H9 (cell line): ENCODE results near the gene KRTAP9-8. TPM values are rescaled to one million over a fixed set of nuclear protein-coding genes. Genes with fewer than 3 reads are reported as not detected.

Source experiments
- DNase-seq: peaks from one replicate; pipeline ENCODE4 v3.0.0-alpha.2; 2017
- H2AFZ ChIP-seq: one replicate; pipeline ENCODE4 v1.6.1; 2013; ENCODE audit warnings: mild to moderate bottlenecking, low read length, control low read depth, moderate library complexity
- H2AK5ac ChIP-seq: 2 replicates; pipeline ENCODE4 v1.6.1; 2013; ENCODE audit warnings: low read length, control low read depth, mixed read lengths; ENCODE audit not compliant: insufficient read length
- H2BK120ac ChIP-seq: one replicate; pipeline ENCODE4 v1.6.1; 2013; ENCODE audit warnings: low read depth, mild to moderate bottlenecking, low read length, control low read depth, inconsistent platforms; ENCODE audit not compliant: poor library complexity, severe bottlenecking
- H2BK12ac ChIP-seq: 2 replicates; pipeline ENCODE4 v1.6.1; 2013; ENCODE audit warnings: low read length, control low read depth, mixed read lengths, low read depth; ENCODE audit not compliant: insufficient read length
- H2BK15ac ChIP-seq: 2 replicates; pipeline ENCODE4 v1.6.1; 2013; ENCODE audit warnings: low read depth, low read length, control low read depth
- H2BK20ac ChIP-seq: one replicate; pipeline ENCODE4 v1.6.1; 2013; ENCODE audit warnings: low read depth, mild to moderate bottlenecking, low read length, control low read depth, inconsistent platforms; ENCODE audit not compliant: poor library complexity, severe bottlenecking
- H2BK5ac ChIP-seq: 2 replicates; pipeline ENCODE4 v1.6.1; 2013; ENCODE audit warnings: low read length, control low read depth, mixed read lengths; ENCODE audit not compliant: insufficient read length
- H3K14ac ChIP-seq: 2 replicates; pipeline ENCODE4 v1.6.1; 2013; ENCODE audit warnings: low read length, control low read depth; ENCODE audit not compliant: insufficient read depth
- H3K18ac ChIP-seq: 2 replicates; pipeline ENCODE4 v1.6.1; 2013; ENCODE audit warnings: low read depth, mild to moderate bottlenecking, mixed read lengths, low read length, control low read depth; ENCODE audit not compliant: insufficient read length
- H3K23ac ChIP-seq: 2 replicates; pipeline ENCODE4 v1.6.1; 2013; ENCODE audit warnings: low read length, control low read depth, mixed read lengths, low read depth; ENCODE audit not compliant: insufficient read length
- H3K23me2 ChIP-seq: 2 replicates; pipeline ENCODE4 v1.6.1; 2013; ENCODE audit warnings: low read depth, mild to moderate bottlenecking, mixed read lengths, low read length, control low read depth; ENCODE audit not compliant: insufficient read length, poor library complexity, severe bottlenecking
- H3K27ac ChIP-seq: 2 replicates; pipeline ENCODE4 v1.5.1; 2013; ENCODE audit warnings: low read length, control low read depth, mixed read lengths, low read depth; ENCODE audit not compliant: insufficient read length
- H3K27me3 ChIP-seq: 2 replicates; pipeline ENCODE4 v1.6.1; 2013; ENCODE audit warnings: low read length, control low read depth, inconsistent platforms; ENCODE audit not compliant: insufficient read depth
- H3K4ac ChIP-seq: 2 replicates; pipeline ENCODE4 v1.6.1; 2013; ENCODE audit warnings: low read depth, mild to moderate bottlenecking, control low read depth, inconsistent platforms, low read length, moderate library complexity
- H3K4me1 ChIP-seq: 2 replicates; pipeline ENCODE4 v1.6.1; 2013; ENCODE audit warnings: low read length, control low read depth, inconsistent platforms; ENCODE audit not compliant: insufficient read depth
- H3K4me2 ChIP-seq: 2 replicates; pipeline ENCODE4 v1.6.1; 2013; ENCODE audit warnings: low read length, control low read depth, mixed read lengths; ENCODE audit not compliant: insufficient read length, insufficient read depth
- H3K56ac ChIP-seq: 2 replicates; pipeline ENCODE4 v1.6.1; 2013; ENCODE audit warnings: low read depth, mild to moderate bottlenecking, mixed read lengths, low read length, control low read depth; ENCODE audit not compliant: insufficient read length
- H3K79me1 ChIP-seq: 2 replicates; pipeline ENCODE4 v1.6.1; 2013; ENCODE audit warnings: low read depth, mild to moderate bottlenecking, moderate library complexity, low read length, control low read depth, inconsistent platforms; ENCODE audit not compliant: insufficient read depth, poor library complexity, severe bottlenecking
- H3K79me2 ChIP-seq: 2 replicates; pipeline ENCODE4 v1.6.1; 2013; ENCODE audit warnings: low read length, control low read depth, inconsistent platforms; ENCODE audit not compliant: insufficient read depth
- H3K9ac ChIP-seq: 2 replicates; pipeline ENCODE4 v1.6.1; 2013; ENCODE audit warnings: low read length, control low read depth, mixed read lengths; ENCODE audit not compliant: insufficient read length; ENCODE audit errors: extremely low read depth
- H3K9me3 ChIP-seq: one replicate; pipeline ENCODE4 v1.6.1; 2013; ENCODE audit warnings: low read depth, low read length, inconsistent platforms; ENCODE audit not compliant: control insufficient read depth
- H3T11ph ChIP-seq: one replicate; pipeline ENCODE4 v1.6.1; 2013; ENCODE audit warnings: mild to moderate bottlenecking, low read length, control low read depth, inconsistent platforms
- H4K20me1 ChIP-seq: one replicate; pipeline ENCODE4 v1.6.1; 2013; ENCODE audit not compliant: control insufficient read depth, insufficient read length, insufficient read depth
- H4K5ac ChIP-seq: 2 replicates; pipeline ENCODE4 v1.6.1; 2013; ENCODE audit warnings: low read depth, mild to moderate bottlenecking, mixed read lengths, low read length, control low read depth; ENCODE audit not compliant: insufficient read length
- H4K8ac ChIP-seq: replicated peaks from 2 replicates; pipeline ENCODE4 v1.6.1; 2013; ENCODE audit warnings: low read length, control low read depth, mixed read lengths, low read depth; ENCODE audit not compliant: insufficient read length
- H4K91ac ChIP-seq: 2 replicates; pipeline ENCODE4 v1.6.1; 2013; ENCODE audit warnings: low read depth, mild to moderate bottlenecking, moderate library complexity, mixed read lengths, low read length, control low read depth; ENCODE audit not compliant: insufficient read length
- H3K27ac Mint-ChIP-seq, 3 experiments: 2 replicates in 2 of 3; 3 replicates in 1 of 3; pipeline ENCODE4 v1.8.0; 2020 to 2021; ENCODE audit warnings: mixed read lengths in 3 of 3, mild to moderate bottlenecking in 1 of 3, moderate library complexity in 1 of 3
- H3K27me3 Mint-ChIP-seq: 2 replicates; pipeline ENCODE4 v1.8.0; 2021; ENCODE audit warnings: low read depth, mild to moderate bottlenecking, moderate library complexity, mixed read lengths
- H3K36me3 Mint-ChIP-seq, 3 experiments: 2 replicates in 2 of 3; 3 replicates in 1 of 3; pipeline ENCODE4 v1.8.0; 2020 to 2021; ENCODE audit warnings: low read depth in 3 of 3, mixed read lengths in 3 of 3; ENCODE audit not compliant: insufficient read depth in 1 of 3
- H3K4me1 Mint-ChIP-seq, 2 experiments: 2 replicates each; pipeline ENCODE4 v1.8.0; 2020; ENCODE audit warnings: mixed read lengths in 2 of 2
- H3K4me3 Mint-ChIP-seq, 2 experiments: 2 replicates in 1 of 2; 3 replicates in 1 of 2; pipeline ENCODE4 v1.8.0; 2020 to 2021; ENCODE audit warnings: mild to moderate bottlenecking in 2 of 2, mixed read lengths in 2 of 2, moderate library complexity in 1 of 2
- H3K9me3 Mint-ChIP-seq, 2 experiments: 2 replicates in 1 of 2; 3 replicates in 1 of 2; pipeline ENCODE4 v1.8.0; 2020; ENCODE audit warnings: mild to moderate bottlenecking in 2 of 2, mixed read lengths in 2 of 2, moderate library complexity in 1 of 2
- CTCF ChIP-seq: fragments of 200-600 bp; sonication (generic); conservative IDR thresholded peaks from 3 replicates; pipeline ENCODE4 v1.8.0; 2021; ENCODE audit warnings: antibody characterized with exemption, mild to moderate bottlenecking
- WGBS: extraction: QIAGEN DNeasy Blood & Tissue Kit; methylation state at CpG from one replicate; pipeline ENCODE4 v1.1.7; 2013; ENCODE audit warnings: missing lambda C conversion rate, low lambda C conversion rate, mixed read lengths; ENCODE audit not compliant: insufficient read length; ENCODE audit errors: extremely low coverage; 5-methylcytosine and 5-hydroxymethylcytosine counted together
- total RNA-seq: library from RNA; stranded (reverse); gene quantifications from 2 replicates; pipeline ENCODE4 v1.2.1, GENCODE V29; 2021

Gene KRTAP9-8
- total RNA-seq, 1 experiment from 2014 or later, result not detected

- no peaks in the 10 kb centered on the region for H3K4me1 Mint-ChIP-seq
- Histone ChIP-seq H4K91ac (no peak overlapping the region), H2BK20ac (no peak overlapping the region), H2AK5ac (no peak overlapping the region), H3K27me3 (no peaks in the 10 kb centered on the region), H2BK120ac (no peak overlapping the region), H3K9me3 (no peaks in the 10 kb centered on the region), H4K8ac (no peak overlapping the region), H3K4ac (no peak overlapping the region), H3K23ac (no peak overlapping the region), H3K9ac (no peak overlapping the region), H3K4me1 (no peaks in the 10 kb centered on the region), H3T11ph (no peak overlapping the region), H2AFZ (no peak overlapping the region), H3K14ac (no peak overlapping the region), H3K4me2 (no peak overlapping the region), H2BK12ac (no peak overlapping the region), H3K79me2 (no peaks in the 10 kb centered on the region), H3K18ac (no peak overlapping the region), H2BK15ac (no peak overlapping the region), H2BK5ac (no peak overlapping the region), H3K56ac (no peak overlapping the region), H3K27ac (no peak overlapping the region), H3K79me1 (no peaks in the 10 kb centered on the region), H3K23me2 (no peaks in the 10 kb centered on the region), H4K20me1 (no peaks in the 10 kb centered on the region), H4K5ac (no peak overlapping the region)
- no peak for DNase-seq
- peaks cover 7 to 12% of the 10 kb centered on the region in 2 experiments; a peak in 4 of 5 replicates for H3K9me3 Mint-ChIP-seq
- no CpG with 5 or more reads among the region's 1 CpG for WGBS
- no peak for TF ChIP-seq CTCF
- no peak overlapping the region for H3K4me3 Mint-ChIP-seq
- H3K27me3 Mint-ChIP-seq, result peaks cover 4% of the 10 kb centered on the region
- 0 out of 7 replicates have a peak, but pooled peaks cover 0 to 3% (median 0%) of the 10 kb centered on the region in 3 experiments for H3K36me3 Mint-ChIP-seq
- no peak overlapping the region for H3K27ac Mint-ChIP-seq
Measured at GRCh38 chr17:41196068-41196467, 41.7 kb upstream of the KRTAP9-8 start.
